SK-N-SH treated with all-trans-retinoic acid at 6 μM for 48 hours (cell line): Measurements from ENCODE around the gene RAB44.

Source experiments
- ATAC-seq: fragments of 200-7000 bp; cut with Tn5 transposase; 3 replicates; pipeline ENCODE4 v1.9.1; 2020; ENCODE audit warnings: mild to moderate bottlenecking, moderate library complexity
- ARNTL ChIP-seq: fragments of 450-650 bp; formaldehyde crosslinking; IDR thresholded peaks from 2 replicates; pipeline ENCODE4 v1.5.0; 2020; ENCODE audit warnings: low read depth, mild to moderate bottlenecking, moderate library complexity, borderline replicate concordance
- BACH2 ChIP-seq: fragments of 250-450 bp; sonication (Bioruptor Pico); IDR thresholded peaks from 2 replicates; pipeline ENCODE4 v1.9.0; 2021; ENCODE audit warnings: mild to moderate bottlenecking, borderline replicate concordance
- CSDC2 ChIP-seq: fragments of 250-450 bp; sonication (Bioruptor Pico); IDR thresholded peaks from 2 replicates; pipeline ENCODE4 v1.5.0; 2020; ENCODE audit warnings: mild to moderate bottlenecking, moderate library complexity
- ESRRG ChIP-seq: fragments of 250-450 bp; sonication (Bioruptor Pico); IDR thresholded peaks from 2 replicates; pipeline ENCODE4 v1.6.1; 2021; ENCODE audit warnings: mild to moderate bottlenecking
- GLIS3 ChIP-seq: fragments of 250-450 bp; sonication (Bioruptor Pico); IDR thresholded peaks from 2 replicates; pipeline ENCODE4 v1.5.0; 2020; ENCODE audit warnings: mild to moderate bottlenecking, moderate library complexity
- ISL1 ChIP-seq: fragments of 250-450 bp; sonication (Bioruptor Pico); IDR thresholded peaks from 2 replicates; pipeline ENCODE4 v2.1.2; 2022; ENCODE audit warnings: mild to moderate bottlenecking, moderate library complexity
- OSR1 ChIP-seq: fragments of 250-450 bp; sonication (Bioruptor Pico); IDR thresholded peaks from 2 replicates; pipeline ENCODE4 v1.8.0; 2022; ENCODE audit warnings: moderate library complexity, mild to moderate bottlenecking, inconsistent platforms
- PATZ1 ChIP-seq: fragments of 250-450 bp; sonication (Bioruptor Pico); IDR thresholded peaks from 2 replicates; pipeline ENCODE4 v1.8.0; 2020; ENCODE audit warnings: mild to moderate bottlenecking, moderate library complexity, borderline replicate concordance
- RARB ChIP-seq: fragments of 250-450 bp; sonication (Bioruptor Pico); IDR thresholded peaks from 2 replicates; pipeline ENCODE4 v1.8.0; 2021; ENCODE audit warnings: mild to moderate bottlenecking, moderate library complexity
- TCF4 ChIP-seq: fragments of 250-450 bp; sonication (Bioruptor Pico); IDR thresholded peaks from 2 replicates; pipeline ENCODE4 v1.8.0; 2021; ENCODE audit warnings: mild to moderate bottlenecking, moderate library complexity, borderline replicate concordance
- TSHZ2 ChIP-seq: fragments of 250-450 bp; sonication (Bioruptor Pico); IDR thresholded peaks from 2 replicates; pipeline ENCODE4 v1.5.0; 2020; ENCODE audit warnings: mild to moderate bottlenecking, moderate library complexity
- ZFP3 ChIP-seq: fragments of 250-450 bp; sonication (Bioruptor Pico); IDR thresholded peaks from 2 replicates; pipeline ENCODE4 v1.5.0; 2020; ENCODE audit warnings: mild to moderate bottlenecking, moderate library complexity
- ZFP30 ChIP-seq: fragments of 450-650 bp; formaldehyde crosslinking; IDR thresholded peaks from 2 replicates; pipeline ENCODE4 v1.5.0; 2022; ENCODE audit warnings: mild to moderate bottlenecking, moderate library complexity
- ZNF565 ChIP-seq: fragments of 450-650 bp; formaldehyde crosslinking; conservative IDR thresholded peaks from 2 replicates; pipeline ENCODE4 v1.5.0; 2020; ENCODE audit warnings: low read depth, mild to moderate bottlenecking, moderate library complexity
- ZNF70 ChIP-seq: fragments of 450-650 bp; formaldehyde crosslinking; IDR thresholded peaks from 2 replicates; pipeline ENCODE4 v1.5.0; 2020; ENCODE audit warnings: mild to moderate bottlenecking, moderate library complexity
- ZNF8 ChIP-seq: fragments of 450-650 bp; formaldehyde crosslinking; IDR thresholded peaks from 2 replicates; pipeline ENCODE4 v1.5.0; 2020; ENCODE audit warnings: mild to moderate bottlenecking, moderate library complexity
- TF ChIP-seq, protein P1 (sequence below): fragments of 250-450 bp; sonication (Bioruptor Pico); IDR thresholded peaks from 2 replicates; pipeline ENCODE4 v1.8.0; 2021; ENCODE audit warnings: low read depth, mild to moderate bottlenecking, moderate library complexity, borderline replicate concordance
- TF ChIP-seq, protein P2 (sequence below): fragments of 250-450 bp; sonication (Bioruptor Pico); IDR thresholded peaks from 2 replicates; pipeline ENCODE4 v1.5.1; 2020; ENCODE audit warnings: low read depth, mild to moderate bottlenecking, moderate library complexity

Gene RAB44

GRCh38 chr6:36655085-36655724 lies 42.4 kb upstream of the RAB44 start:
- TF ChIP-seq ISL1 (CRISPR knock-in tag) (no peak), OSR1 (CRISPR knock-in tag) (no peak), ESRRG (CRISPR knock-in tag) (no peak), TCF4 (CRISPR knock-in tag) (peak; percentile 94), TSHZ2 (CRISPR knock-in tag) (peak; percentile 82)
- TF ChIP-seq, protein P1, sequence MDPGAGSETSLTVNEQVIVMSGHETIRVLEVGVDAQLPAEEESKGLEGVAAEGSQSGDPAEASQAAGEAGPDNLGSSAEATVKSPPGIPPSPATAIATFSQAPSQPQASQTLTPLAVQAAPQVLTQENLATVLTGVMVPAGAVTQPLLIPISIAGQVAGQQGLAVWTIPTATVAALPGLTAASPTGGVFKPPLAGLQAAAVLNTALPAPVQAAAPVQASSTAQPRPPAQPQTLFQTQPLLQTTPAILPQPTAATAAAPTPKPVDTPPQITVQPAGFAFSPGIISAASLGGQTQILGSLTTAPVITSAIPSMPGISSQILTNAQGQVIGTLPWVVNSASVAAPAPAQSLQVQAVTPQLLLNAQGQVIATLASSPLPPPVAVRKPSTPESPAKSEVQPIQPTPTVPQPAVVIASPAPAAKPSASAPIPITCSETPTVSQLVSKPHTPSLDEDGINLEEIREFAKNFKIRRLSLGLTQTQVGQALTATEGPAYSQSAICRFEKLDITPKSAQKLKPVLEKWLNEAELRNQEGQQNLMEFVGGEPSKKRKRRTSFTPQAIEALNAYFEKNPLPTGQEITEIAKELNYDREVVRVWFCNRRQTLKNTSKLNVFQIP (CRISPR knock-in tag), result no peak
- peak; percentile 38; the same call in 1 of the 3 replicates for ATAC-seq

- TF ChIP-seq ARNTL (CRISPR knock-in tag) (no peak), ZNF70 (no peak), ZNF8 (no peak), ISL1 (CRISPR knock-in tag) (no peak), OSR1 (CRISPR knock-in tag) (no peak)
- TF ChIP-seq, protein P2, sequence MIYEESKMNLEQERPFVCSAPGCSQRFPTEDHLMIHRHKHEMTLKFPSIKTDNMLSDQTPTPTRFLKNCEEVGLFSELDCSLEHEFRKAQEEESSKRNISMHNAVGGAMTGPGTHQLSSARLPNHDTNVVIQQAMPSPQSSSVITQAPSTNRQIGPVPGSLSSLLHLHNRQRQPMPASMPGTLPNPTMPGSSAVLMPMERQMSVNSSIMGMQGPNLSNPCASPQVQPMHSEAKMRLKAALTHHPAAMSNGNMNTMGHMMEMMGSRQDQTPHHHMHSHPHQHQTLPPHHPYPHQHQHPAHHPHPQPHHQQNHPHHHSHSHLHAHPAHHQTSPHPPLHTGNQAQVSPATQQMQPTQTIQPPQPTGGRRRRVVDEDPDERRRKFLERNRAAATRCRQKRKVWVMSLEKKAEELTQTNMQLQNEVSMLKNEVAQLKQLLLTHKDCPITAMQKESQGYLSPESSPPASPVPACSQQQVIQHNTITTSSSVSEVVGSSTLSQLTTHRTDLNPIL (CRISPR knock-in tag), result no peak
- no peak for ATAC-seq
Observed at GRCh38 chr6:36656441-36656840, 41.2 kb upstream of the RAB44 start.

DNA sequence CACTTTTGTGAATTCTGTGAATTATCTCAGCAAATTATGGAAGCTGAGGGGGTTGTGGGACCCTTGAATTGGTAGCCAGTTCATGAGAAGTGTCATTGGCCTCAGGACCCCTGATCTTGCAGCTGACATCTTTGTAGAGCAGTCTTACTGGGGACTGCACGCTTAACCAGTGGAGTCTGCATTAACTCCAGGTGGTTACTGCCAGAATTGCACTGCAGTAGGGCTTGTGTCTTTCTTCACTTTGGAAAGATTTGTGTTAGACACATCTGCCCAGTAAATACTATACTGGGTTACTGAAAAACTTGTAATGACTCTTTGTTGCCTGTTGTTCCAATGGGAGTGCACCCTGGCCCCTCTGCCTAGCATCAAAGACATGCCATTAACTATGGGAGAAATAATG lies 40.4 kb upstream of the RAB44 start:
- no peak for TF ChIP-seq ZFP30 (CRISPR knock-in tag)
- TF ChIP-seq ZNF565, result no peak
- TF ChIP-seq CSDC2, result no peak
- TF ChIP-seq, all 23 proteins: peak for 0
- ATAC-seq, result peak; percentile 35; the same call in 1 of the 3 replicates

DNA sequence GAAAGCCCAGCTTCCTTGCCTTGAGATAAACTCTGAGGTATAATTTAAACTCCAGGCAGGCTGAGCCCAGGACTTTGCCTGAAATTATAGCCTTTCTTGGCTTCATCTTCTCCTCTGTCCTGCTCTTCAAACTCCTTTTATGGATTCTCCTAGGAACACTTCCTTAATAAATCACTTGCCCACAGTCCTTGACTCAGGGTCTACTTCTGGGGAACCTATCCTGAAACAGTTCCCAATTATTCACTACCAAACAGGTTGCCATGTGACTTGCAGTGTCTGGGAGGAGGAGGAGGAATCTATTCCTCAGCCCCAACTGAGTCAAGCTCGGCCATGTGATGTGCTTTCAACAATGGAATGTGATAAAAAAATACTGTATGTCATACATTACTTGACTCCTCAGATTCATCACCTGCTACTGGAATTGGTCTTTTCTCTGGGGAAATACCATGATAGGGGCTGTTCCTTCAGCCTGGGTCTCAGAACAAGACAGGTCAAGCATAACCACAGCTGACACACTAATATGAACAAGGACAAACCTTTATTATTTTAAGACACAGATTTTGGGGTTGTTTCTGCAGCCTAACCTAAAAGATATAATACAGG lies 39.6 kb upstream of the RAB44 start:
- TF ChIP-seq ZNF8 (no peak), ZFP30 (CRISPR knock-in tag) (no peak), OSR1 (CRISPR knock-in tag) (no peak), CSDC2 (no peak), BACH2 (CRISPR knock-in tag) (no peak), ISL1 (CRISPR knock-in tag) (no peak), RARB (CRISPR knock-in tag) (no peak), ESRRG (CRISPR knock-in tag) (no peak), ARNTL (CRISPR knock-in tag) (no peak), TCF4 (CRISPR knock-in tag) (no peak), ZNF70 (no peak), ZFP3 (no peak), PATZ1 (CRISPR knock-in tag) (no peak), ZNF565 (no peak), GLIS3 (CRISPR knock-in tag) (no peak)
- TF ChIP-seq, protein P2 (CRISPR knock-in tag), result no peak
- TF ChIP-seq, all 23 proteins: peak for 0
- ATAC-seq, result peak; percentile 16; the same call in 1 of the 3 replicates
